CD14-positive monocyte (primary cell): ENCODE results near the gene SNRPN. TPM values are rescaled to one million over a fixed set of nuclear protein-coding genes. Genes with fewer than 3 reads are reported as not detected.

Experiments
- DNase-seq, 3 donors: peaks; one replicate each; pipeline ENCODE4 v3.0.0-alpha.2; 2011 to 2022
- H2AFZ ChIP-seq: 2 replicates; pipeline ENCODE4 v1.6.0; 2012; ENCODE audit warnings: mild to moderate bottlenecking, low read depth, low read length, inconsistent platforms; ENCODE audit not compliant: insufficient read depth, poor library complexity, severe bottlenecking
- H3K27ac ChIP-seq, 2 donors: 1 replicate in 1 of 2; 2 replicates in 1 of 2; pipeline ENCODE4 v1.5.1; 2012 to 2013; ENCODE audit warnings: low read length in 2 of 2, control low read depth in 1 of 2, inconsistent platforms in 1 of 2, low read depth in 1 of 2, mild to moderate bottlenecking in 1 of 2
- H3K27me3 ChIP-seq, 2 donors: one replicate each; pipeline versions ENCODE4 v1.6.0 to v1.6.1; 2011 to 2013; ENCODE audit warnings: low read length in 2 of 2; ENCODE audit not compliant: control insufficient read depth in 2 of 2, insufficient read depth in 2 of 2
- H3K36me3 ChIP-seq, 2 donors: replicated peaks in 1 of 2; 1 replicate in 1 of 2; 2 replicates in 1 of 2; pipeline versions ENCODE4 v1.5.1 to v1.6.1; 2012 to 2013; ENCODE audit warnings: low read length in 2 of 2, control low read depth in 1 of 2, inconsistent platforms in 1 of 2, mild to moderate bottlenecking in 1 of 2; ENCODE audit not compliant: insufficient read depth in 2 of 2, control insufficient read depth in 1 of 2
- H3K4me1 ChIP-seq, 2 donors: 1 replicate in 1 of 2; 2 replicates in 1 of 2; pipeline versions ENCODE4 v1.5.1 to v1.6.1; 2012 to 2013; ENCODE audit warnings: low read length in 2 of 2, control low read depth in 1 of 2, inconsistent platforms in 1 of 2, mild to moderate bottlenecking in 1 of 2, moderate library complexity in 1 of 2; ENCODE audit not compliant: insufficient read depth in 2 of 2, control insufficient read depth in 1 of 2
- H3K4me2 ChIP-seq: replicated peaks from 2 replicates; pipeline ENCODE3; 2012; ENCODE audit warnings: low read length, moderate library complexity, mild to moderate bottlenecking; ENCODE audit not compliant: poor library complexity, severe bottlenecking; ENCODE audit errors: extremely low read depth
- H3K4me3 ChIP-seq, 3 experiments: fragments of 200-600 bp in 1 of 3; sonication (generic) in 1 of 3; replicated peaks in 1 of 3; 1 replicate in 2 of 3; 2 replicates in 1 of 3; pipeline ENCODE4 v1.5.1; 2011 to 2013; ENCODE audit warnings: low read length in 3 of 3, mild to moderate bottlenecking in 3 of 3, control low read depth in 2 of 3, low read depth in 2 of 3, inconsistent platforms in 1 of 3, moderate library complexity in 1 of 3
- H3K79me2 ChIP-seq: 2 replicates; pipeline ENCODE4 v1.6.0; 2012; ENCODE audit warnings: mild to moderate bottlenecking, control low read depth, inconsistent platforms, low read length, moderate library complexity; ENCODE audit not compliant: insufficient read depth
- H3K9ac ChIP-seq: 2 replicates; pipeline ENCODE4 v1.6.0; 2017; ENCODE audit warnings: low read length, mild to moderate bottlenecking; ENCODE audit not compliant: insufficient read depth, poor library complexity, severe bottlenecking
- H3K9me3 ChIP-seq, 2 donors: replicated peaks in 1 of 2; 1 replicate in 1 of 2; 2 replicates in 1 of 2; pipeline versions ENCODE4 v1.5.1 to v1.6.1; 2012 to 2013; ENCODE audit warnings: low read length in 2 of 2, control low read depth in 1 of 2; ENCODE audit not compliant: control insufficient read depth in 1 of 2, insufficient read depth in 1 of 2
- H4K20me1 ChIP-seq: 2 replicates; pipeline ENCODE4 v1.6.0; 2012; ENCODE audit warnings: mild to moderate bottlenecking, low read length, control low read depth, moderate library complexity; ENCODE audit not compliant: insufficient read depth
- H3K27ac Mint-ChIP-seq, 7 donors: one replicate each; pipeline ENCODE4 v1.8.0; 2020; ENCODE audit warnings: mild to moderate bottlenecking in 7 of 7, mixed read lengths in 7 of 7, moderate library complexity in 6 of 7, inconsistent platforms in 2 of 7
- H3K27me3 Mint-ChIP-seq, 3 donors: one replicate each; pipeline ENCODE4 v1.8.0; 2021 to 2022; ENCODE audit warnings: low read depth in 3 of 3, mild to moderate bottlenecking in 3 of 3, mixed read lengths in 3 of 3, moderate library complexity in 3 of 3, inconsistent platforms in 1 of 3
- H3K36me3 Mint-ChIP-seq, 2 donors: one replicate each; pipeline ENCODE4 v1.8.0; 2020; ENCODE audit warnings: mixed read lengths in 2 of 2, inconsistent platforms in 1 of 2, mild to moderate bottlenecking in 1 of 2
- H3K4me1 Mint-ChIP-seq: one replicate; pipeline ENCODE4 v1.8.0; 2020; ENCODE audit warnings: mild to moderate bottlenecking, mixed read lengths
- H3K4me3 Mint-ChIP-seq, 2 donors: one replicate each; pipeline ENCODE4 v1.8.0; 2020; ENCODE audit warnings: mild to moderate bottlenecking in 2 of 2, mixed read lengths in 2 of 2, moderate library complexity in 1 of 2
- H3K9me3 Mint-ChIP-seq, 7 donors: one replicate each; pipeline ENCODE4 v1.8.0; 2020 to 2022; ENCODE audit warnings: mixed read lengths in 7 of 7, mild to moderate bottlenecking in 6 of 7, moderate library complexity in 6 of 7, inconsistent platforms in 2 of 7
- WGBS: methylation state at CpG from one replicate; pipeline ENCODE4 v1.1.5; 2013; ENCODE audit warnings: missing lambda C conversion rate; ENCODE audit not compliant: insufficient coverage; 5-methylcytosine and 5-hydroxymethylcytosine counted together
- intact Hi-C, 2 donors: fragments of 100-400 bp; cut with micrococcal nuclease; formaldehyde crosslinking; loops; one replicate each; pipeline versions ENCODE4 v1.15.0 to v1.15.1; 2023
- polyA plus RNA-seq, 3 donors: library from polyadenylated mRNA; depleted of rRNA in 1 of 3; unstranded in 2 of 3; stranded (reverse) in 1 of 3; fragments of 300-500 nt in 2 of 3; fragments of >200 nt in 1 of 3; fragmentation: Illumina TruSeq in 2 of 3; gene quantifications; 1 replicate in 2 of 3; 2 replicates in 1 of 3; pipeline ENCODE4 v1.2.3, GENCODE V29; 2012 to 2021
- TF ChIP-seq, protein P1 (sequence below): fragments of 200-600 bp; IDR thresholded peaks from one replicate; pipeline ENCODE4 v1.8.0; 2022; ENCODE audit warnings: antibody characterized with exemption, mild to moderate bottlenecking

SNRPN gene
- polyA plus RNA-seq, 3 donors = 12.6 to 46.1 (median 43.9) TPM

DNA sequence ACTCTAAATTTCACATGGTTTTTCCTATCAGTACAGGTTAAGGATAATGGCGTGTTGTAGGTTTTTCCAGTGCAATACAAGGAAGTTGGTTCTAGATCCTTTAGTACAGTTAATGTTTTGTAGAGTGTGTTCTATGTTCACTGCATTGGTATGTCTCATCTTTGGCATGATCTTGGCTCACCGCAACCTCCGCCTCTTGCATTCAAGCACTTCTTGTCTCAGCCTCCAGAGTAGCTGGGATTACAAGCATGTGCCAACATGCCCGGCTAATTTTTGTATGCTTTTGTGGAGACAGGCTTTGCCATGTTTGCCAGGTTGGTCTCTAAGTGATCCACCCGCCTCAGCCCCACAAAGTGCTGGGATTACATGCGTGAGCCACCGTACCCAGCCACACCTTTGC, 30.4 kb downstream of the SNRPN start:
- H3K27ac Mint-ChIP-seq = no peak overlapping the region
- no peaks in the 10 kb centered on the region for H3K79me2 ChIP-seq
- no peak overlapping the region for H3K4me3 Mint-ChIP-seq
- H3K9me3 Mint-ChIP-seq = peaks cover 17 to 41% (median 34%) of the 10 kb centered on the region in 7 donors
- no peak overlapping the region for H3K4me2 ChIP-seq
- DNase-seq = no peak
- no peaks in the 10 kb centered on the region for H3K4me1 ChIP-seq
- peaks cover 19 to 52% of the 10 kb centered on the region in 2 donors for H3K9me3 ChIP-seq
- H3K27me3 Mint-ChIP-seq = peaks cover 0 to 2% (median 0%) of the 10 kb centered on the region in 3 donors
- no peak overlapping the region for H3K4me3 ChIP-seq
- H3K36me3 ChIP-seq = peaks cover 3 to 12% of the 10 kb centered on the region in 2 donors
- H4K20me1 ChIP-seq = no peaks in the 10 kb centered on the region
- no peaks in the 10 kb centered on the region for H3K4me1 Mint-ChIP-seq
- H3K27ac ChIP-seq = no peak overlapping the region
- intact Hi-C loops = loop anchor here in 1 of 2 donors (10.0 kb wide), 1 partner anchor 60 kb away; no protein-coding TSS in a partner anchor
- peaks cover 23 to 33% of the 10 kb centered on the region in 2 donors for H3K36me3 Mint-ChIP-seq
- 95% methylated on average over 6 of the region's 7 CpGs for WGBS
- TF ChIP-seq, protein P1, sequence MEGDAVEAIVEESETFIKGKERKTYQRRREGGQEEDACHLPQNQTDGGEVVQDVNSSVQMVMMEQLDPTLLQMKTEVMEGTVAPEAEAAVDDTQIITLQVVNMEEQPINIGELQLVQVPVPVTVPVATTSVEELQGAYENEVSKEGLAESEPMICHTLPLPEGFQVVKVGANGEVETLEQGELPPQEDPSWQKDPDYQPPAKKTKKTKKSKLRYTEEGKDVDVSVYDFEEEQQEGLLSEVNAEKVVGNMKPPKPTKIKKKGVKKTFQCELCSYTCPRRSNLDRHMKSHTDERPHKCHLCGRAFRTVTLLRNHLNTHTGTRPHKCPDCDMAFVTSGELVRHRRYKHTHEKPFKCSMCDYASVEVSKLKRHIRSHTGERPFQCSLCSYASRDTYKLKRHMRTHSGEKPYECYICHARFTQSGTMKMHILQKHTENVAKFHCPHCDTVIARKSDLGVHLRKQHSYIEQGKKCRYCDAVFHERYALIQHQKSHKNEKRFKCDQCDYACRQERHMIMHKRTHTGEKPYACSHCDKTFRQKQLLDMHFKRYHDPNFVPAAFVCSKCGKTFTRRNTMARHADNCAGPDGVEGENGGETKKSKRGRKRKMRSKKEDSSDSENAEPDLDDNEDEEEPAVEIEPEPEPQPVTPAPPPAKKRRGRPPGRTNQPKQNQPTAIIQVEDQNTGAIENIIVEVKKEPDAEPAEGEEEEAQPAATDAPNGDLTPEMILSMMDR = no peak
- no peaks in the 10 kb centered on the region for H3K27me3 ChIP-seq
- no peak overlapping the region for H3K9ac ChIP-seq
- no peak overlapping the region for H2AFZ ChIP-seq

DNA sequence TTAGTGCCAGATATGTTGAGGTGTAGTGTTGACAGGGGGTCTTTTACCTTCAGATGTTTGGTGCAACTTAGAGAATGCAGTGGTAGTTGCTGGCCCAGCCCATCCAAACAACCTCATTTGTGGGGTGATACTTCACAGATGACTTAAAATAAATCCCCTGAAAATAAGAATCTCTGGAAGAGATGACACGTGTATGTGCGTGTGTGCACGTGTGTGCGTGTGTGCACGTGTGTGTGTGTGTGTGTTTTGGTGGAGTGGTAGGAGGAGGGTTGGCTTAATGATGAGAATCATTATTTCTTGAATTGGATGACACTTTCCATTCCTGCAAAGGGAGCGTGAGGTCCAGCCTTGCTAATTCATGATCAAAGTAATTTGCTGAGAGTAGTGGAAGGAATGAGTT, 31.9 kb downstream of the SNRPN start:
- H3K4me2 ChIP-seq = no peak overlapping the region
- no peak for DNase-seq
- no peak overlapping the region for H3K27ac ChIP-seq
- H3K27ac Mint-ChIP-seq = no peak overlapping the region
- H3K9ac ChIP-seq = no peak overlapping the region
- no peak overlapping the region for H3K4me3 ChIP-seq
- no peaks in the 10 kb centered on the region for H3K4me1 ChIP-seq
- peaks cover 20 to 29% of the 10 kb centered on the region in 2 donors for H3K36me3 Mint-ChIP-seq
- H3K36me3 ChIP-seq = peaks cover 3 to 11% of the 10 kb centered on the region in 2 donors
- 89% methylated on average over 6 of the region's 6 CpGs for WGBS
- TF ChIP-seq, protein P1 = no peak
- no peaks in the 10 kb centered on the region for H3K79me2 ChIP-seq
- H3K9me3 ChIP-seq = peaks cover 15 to 48% of the 10 kb centered on the region in 2 donors
- no peaks in the 10 kb centered on the region for H3K27me3 ChIP-seq
- H3K4me1 Mint-ChIP-seq = no peaks in the 10 kb centered on the region
- intact Hi-C loops = loop anchor here in 1 of 2 donors (10.0 kb wide), 1 partner anchor 62 kb away; no protein-coding TSS in a partner anchor
- peaks cover 0 to 2% (median 0%) of the 10 kb centered on the region in 3 donors for H3K27me3 Mint-ChIP-seq
- no peak overlapping the region for H3K4me3 Mint-ChIP-seq
- peaks cover 14 to 37% (median 32%) of the 10 kb centered on the region in 7 donors for H3K9me3 Mint-ChIP-seq
- H2AFZ ChIP-seq = no peak overlapping the region
- H4K20me1 ChIP-seq = no peaks in the 10 kb centered on the region
